KMS-11 (cell line): ENCODE results near the gene GP9.

Experiments used
- H2AFZ ChIP-seq: fragments of 200-600 bp; sonication (generic); 2 replicates; pipeline ENCODE4 v1.6.1; 2016; ENCODE audit warnings: antibody characterized with exemption, mixed run types, low read depth
- H3K27ac ChIP-seq: fragments of 200-600 bp; sonication (generic); 2 replicates; pipeline ENCODE4 v1.6.1; 2016; ENCODE audit warnings: mild to moderate bottlenecking, mixed run types
- H3K27me3 ChIP-seq: fragments of 200-600 bp; sonication (generic); 2 replicates; pipeline ENCODE4 v1.6.1; 2017; ENCODE audit warnings: mild to moderate bottlenecking, low read depth, mixed run types, moderate library complexity; ENCODE audit not compliant: insufficient read depth
- H3K36me3 ChIP-seq: fragments of 200-600 bp; sonication (generic); 2 replicates; pipeline ENCODE4 v1.6.1; 2017; ENCODE audit warnings: mild to moderate bottlenecking, mixed run types; ENCODE audit not compliant: insufficient read depth
- H3K4me1 ChIP-seq: fragments of 200-600 bp; sonication (generic); 2 replicates; pipeline ENCODE4 v1.6.1; 2016; ENCODE audit warnings: mild to moderate bottlenecking, low read depth, mixed run types; ENCODE audit not compliant: poor library complexity, severe bottlenecking
- H3K4me2 ChIP-seq: fragments of 200-600 bp; sonication (generic); 2 replicates; pipeline ENCODE4 v1.7.0; 2016; ENCODE audit warnings: mild to moderate bottlenecking, mixed run types
- H3K4me3 ChIP-seq: fragments of 200-600 bp; sonication (generic); IDR thresholded peaks from 2 replicates; pipeline ENCODE4 v1.6.1; 2017; ENCODE audit warnings: low read depth, low read length, mixed read lengths; ENCODE audit not compliant: insufficient read depth
- H3K79me2 ChIP-seq: fragments of 200-600 bp; sonication (generic); 2 replicates; pipeline ENCODE4 v1.6.1; 2016; ENCODE audit warnings: low read depth, mixed run types; ENCODE audit not compliant: insufficient read depth
- H3K9ac ChIP-seq: fragments of 200-600 bp; sonication (generic); 2 replicates; pipeline ENCODE4 v1.6.1; 2016; ENCODE audit warnings: mild to moderate bottlenecking, mixed run types
- H4K20me1 ChIP-seq: fragments of 200-600 bp; sonication (generic); 2 replicates; pipeline ENCODE4 v1.6.1; 2016; ENCODE audit warnings: mild to moderate bottlenecking, mixed run types; ENCODE audit not compliant: insufficient read depth
- TF ChIP-seq, protein P1 (sequence below): fragments of 200-600 bp; sonication (generic); conservative IDR thresholded peaks from 2 replicates; pipeline ENCODE4 v1.6.1; 2017; ENCODE audit warnings: low read depth, mild to moderate bottlenecking, antibody characterized with exemption, low read length, moderate library complexity, mixed read lengths

Gene GP9

DNA sequence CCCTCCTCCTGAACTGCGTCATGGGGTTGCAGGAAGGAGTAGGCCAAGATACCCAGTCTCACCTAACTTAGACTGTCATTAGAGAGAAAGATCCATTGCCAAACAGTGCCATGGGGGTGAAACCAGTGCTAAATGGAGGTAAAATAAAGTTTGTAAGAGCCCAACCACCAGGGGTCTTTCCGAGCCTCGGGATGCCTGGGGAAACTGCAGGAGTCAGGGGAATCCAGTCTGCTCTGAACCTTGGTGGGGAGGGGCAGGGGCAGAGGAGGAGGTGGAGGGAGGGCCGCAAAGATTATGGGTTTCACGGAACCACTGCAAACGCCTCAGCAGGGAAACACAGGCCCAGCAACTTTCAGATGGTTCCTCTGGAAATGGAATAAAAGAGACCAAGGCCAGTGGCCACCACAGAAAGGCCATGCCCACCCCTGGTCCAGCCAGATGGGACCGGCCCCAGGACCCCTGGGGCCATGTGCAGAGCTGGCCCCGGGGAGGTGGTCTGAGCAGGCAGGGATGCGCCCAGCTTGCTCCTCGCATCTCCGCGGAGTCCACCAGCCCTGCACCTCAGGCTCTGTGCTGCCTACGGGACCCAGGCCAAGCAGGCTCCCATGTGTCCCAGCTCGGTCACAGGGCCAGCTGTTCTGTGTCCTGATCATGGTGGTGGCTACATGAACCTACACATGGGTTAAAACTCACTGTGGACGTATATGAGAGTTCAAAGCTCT, 19.8 kb upstream of the GP9 start:
- Histone ChIP-seq H3K4me3 (no peak overlapping the region), H3K4me1 (no peaks in the 10 kb centered on the region), H2AFZ (no peak overlapping the region), H3K79me2 (no peaks in the 10 kb centered on the region), H4K20me1 (no peaks in the 10 kb centered on the region), H3K36me3 (no peaks in the 10 kb centered on the region), H3K4me2 (no peak overlapping the region), H3K9ac (no peak overlapping the region), H3K27ac (no peak overlapping the region), H3K27me3 (no peaks in the 10 kb centered on the region; the same call in 1 of the 2 replicates)
- TF ChIP-seq, protein P1, sequence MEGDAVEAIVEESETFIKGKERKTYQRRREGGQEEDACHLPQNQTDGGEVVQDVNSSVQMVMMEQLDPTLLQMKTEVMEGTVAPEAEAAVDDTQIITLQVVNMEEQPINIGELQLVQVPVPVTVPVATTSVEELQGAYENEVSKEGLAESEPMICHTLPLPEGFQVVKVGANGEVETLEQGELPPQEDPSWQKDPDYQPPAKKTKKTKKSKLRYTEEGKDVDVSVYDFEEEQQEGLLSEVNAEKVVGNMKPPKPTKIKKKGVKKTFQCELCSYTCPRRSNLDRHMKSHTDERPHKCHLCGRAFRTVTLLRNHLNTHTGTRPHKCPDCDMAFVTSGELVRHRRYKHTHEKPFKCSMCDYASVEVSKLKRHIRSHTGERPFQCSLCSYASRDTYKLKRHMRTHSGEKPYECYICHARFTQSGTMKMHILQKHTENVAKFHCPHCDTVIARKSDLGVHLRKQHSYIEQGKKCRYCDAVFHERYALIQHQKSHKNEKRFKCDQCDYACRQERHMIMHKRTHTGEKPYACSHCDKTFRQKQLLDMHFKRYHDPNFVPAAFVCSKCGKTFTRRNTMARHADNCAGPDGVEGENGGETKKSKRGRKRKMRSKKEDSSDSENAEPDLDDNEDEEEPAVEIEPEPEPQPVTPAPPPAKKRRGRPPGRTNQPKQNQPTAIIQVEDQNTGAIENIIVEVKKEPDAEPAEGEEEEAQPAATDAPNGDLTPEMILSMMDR, result no peak

- Histone ChIP-seq H3K9ac (no peak overlapping the region), H3K27me3 (no peaks in the 10 kb centered on the region; the same call in 1 of the 2 replicates), H4K20me1 (no peaks in the 10 kb centered on the region), H3K4me1 (no peaks in the 10 kb centered on the region), H3K36me3 (no peaks in the 10 kb centered on the region), H3K4me3 (no peak overlapping the region), H2AFZ (0 out of 2 replicates have a peak overlapping the region, but pooled peaks have one; percentile 8), H3K79me2 (no peaks in the 10 kb centered on the region), H3K27ac (no peak overlapping the region), H3K4me2 (no peak overlapping the region)
- TF ChIP-seq, protein P1, result no peak
These were observed 14.9 kb upstream of the GP9 start for GRCh38 chr3:129045675-129046036.

DNA sequence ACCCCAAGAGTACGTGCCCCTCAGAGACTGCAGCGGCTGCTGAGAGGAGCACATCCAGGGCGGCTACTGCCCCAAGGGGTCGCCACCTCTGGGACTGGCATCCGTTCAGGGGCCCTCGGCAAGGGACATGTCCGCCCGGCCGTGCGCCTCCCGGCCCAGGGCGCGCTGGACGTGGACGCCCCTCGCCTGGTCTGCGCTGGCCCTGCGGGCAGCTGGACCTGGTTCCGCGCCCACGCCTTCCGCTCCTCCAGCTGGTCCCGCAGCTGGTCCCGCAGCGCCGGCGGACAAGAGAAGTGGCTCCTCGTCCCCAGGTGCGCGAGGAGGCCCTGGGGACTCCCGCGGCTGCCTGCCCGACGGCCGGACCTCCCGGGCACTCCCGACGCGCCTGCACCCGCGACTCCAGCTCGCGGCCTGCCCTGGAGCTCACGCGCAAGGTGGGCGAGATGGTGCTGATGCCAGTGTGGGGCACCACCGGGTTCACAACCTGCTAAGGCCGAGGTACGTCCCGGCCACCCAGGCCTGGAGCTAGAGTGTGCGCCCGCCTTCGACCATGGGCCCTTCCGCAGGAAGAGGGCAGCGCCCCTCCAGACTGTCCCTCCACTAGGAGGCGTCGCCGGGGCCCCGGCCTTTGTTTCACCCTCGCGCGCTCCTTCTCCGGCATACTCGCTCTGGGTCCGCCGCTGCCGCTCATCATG, 14.4 kb upstream of the GP9 start:
- Histone ChIP-seq H3K4me1 (no peaks in the 10 kb centered on the region), H3K27me3 (no peaks in the 10 kb centered on the region; the same call in 1 of the 2 replicates), H4K20me1 (no peaks in the 10 kb centered on the region), H3K4me2 (no peak overlapping the region), H2AFZ (no peak overlapping the region), H3K79me2 (no peaks in the 10 kb centered on the region), H3K4me3 (no peak overlapping the region), H3K27ac (no peak overlapping the region), H3K36me3 (no peaks in the 10 kb centered on the region), H3K9ac (no peak overlapping the region)
- TF ChIP-seq, protein P1, result no peak

- Histone ChIP-seq H3K36me3 (no peaks in the 10 kb centered on the region), H4K20me1 (no peaks in the 10 kb centered on the region), H3K4me2 (no peak overlapping the region), H3K27me3 (no peaks in the 10 kb centered on the region; the same call in 1 of the 2 replicates), H3K79me2 (no peaks in the 10 kb centered on the region), H2AFZ (no peak overlapping the region), H3K4me3 (no peak overlapping the region), H3K27ac (no peak overlapping the region), H3K4me1 (no peaks in the 10 kb centered on the region), H3K9ac (no peak overlapping the region)
- TF ChIP-seq, protein P1, result no peak
These were observed 13.6 kb upstream of the GP9 start for GRCh38 chr3:129046732-129047552.
